Spleen (tissue), 7 donors: ENCODE measurements around the gene DLX3.

Experiments
- POLR2A ChIP-seq, 3 donors: fragments of 450-650 bp; IDR thresholded peaks; one replicate each; pipeline ENCODE4 v1.5.1; 2017; ENCODE audit warnings: antibody characterized with exemption in 3 of 3, mild to moderate bottlenecking in 1 of 3
- POLR2AphosphoS5 ChIP-seq, 3 donors: sonication (generic); formaldehyde crosslinking; IDR thresholded peaks; one replicate each; pipeline ENCODE4 v1.5.1; 2017; ENCODE audit warnings: antibody characterized with exemption in 3 of 3
- TF ChIP-seq, protein P1 (sequence below), 11 experiments: fragments of 200-600 bp in 7 of 11; fragments of 450-650 bp in 4 of 11; sonication (generic) in 4 of 11; IDR thresholded peaks in 8 of 11; conservative IDR thresholded peaks in 3 of 11; 1 replicate in 7 of 11; 2 replicates in 4 of 11; pipeline versions ENCODE4 v1.4.0 to v1.8.0; 2016 to 2021; ENCODE audit warnings: antibody characterized with exemption in 11 of 11, inconsistent platforms in 4 of 11, mild to moderate bottlenecking in 1 of 11
- donor health status: DM: no; HTN: no; CAD: no; lungs with moderate emphysema.
- donor health status: DM: no; HTN: no; CAD: no.
- donor health status: DM: no; HTN: no; CAD: no.

DNA sequence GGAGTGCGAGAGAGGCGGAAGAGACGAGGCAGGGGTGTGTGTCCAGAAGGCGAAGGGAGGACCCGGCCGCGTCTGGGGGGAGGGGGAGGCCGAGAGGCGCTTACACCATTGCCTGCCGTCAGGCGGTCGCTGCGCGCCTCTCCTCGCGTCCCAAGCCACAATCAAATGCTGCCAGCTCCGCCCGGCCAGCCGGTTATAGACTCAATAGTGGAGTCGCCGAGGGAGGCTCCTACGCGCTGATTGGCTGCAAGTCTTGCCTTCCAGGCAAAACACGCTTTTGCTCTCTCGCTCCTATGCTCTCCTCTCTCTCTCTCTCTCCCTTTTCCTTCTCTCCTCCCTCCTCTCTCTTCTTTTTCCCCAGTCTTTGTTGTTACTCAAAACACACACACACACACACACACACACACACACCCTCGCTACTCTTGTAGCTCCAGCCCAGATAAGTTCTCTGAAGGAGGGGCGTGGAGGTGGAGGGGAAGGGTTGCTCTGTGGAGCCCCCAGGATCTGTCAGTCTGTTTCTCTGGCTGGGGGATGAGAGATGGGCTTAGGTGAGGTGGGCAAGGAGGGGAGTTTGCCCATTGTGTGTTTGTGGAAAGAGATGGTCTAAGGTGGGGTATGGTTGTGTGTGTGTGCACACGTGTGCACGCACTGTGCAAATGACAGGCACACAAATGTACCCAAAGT is at the start of gene DLX3:
- TF ChIP-seq POLR2AphosphoS5 (IDR thresholded peaks at IDR 0.05) (peak; percentile 36 to 73 (median 64)), POLR2A (IDR thresholded peaks at IDR 0.05) (no peak)
- TF ChIP-seq, protein P1, sequence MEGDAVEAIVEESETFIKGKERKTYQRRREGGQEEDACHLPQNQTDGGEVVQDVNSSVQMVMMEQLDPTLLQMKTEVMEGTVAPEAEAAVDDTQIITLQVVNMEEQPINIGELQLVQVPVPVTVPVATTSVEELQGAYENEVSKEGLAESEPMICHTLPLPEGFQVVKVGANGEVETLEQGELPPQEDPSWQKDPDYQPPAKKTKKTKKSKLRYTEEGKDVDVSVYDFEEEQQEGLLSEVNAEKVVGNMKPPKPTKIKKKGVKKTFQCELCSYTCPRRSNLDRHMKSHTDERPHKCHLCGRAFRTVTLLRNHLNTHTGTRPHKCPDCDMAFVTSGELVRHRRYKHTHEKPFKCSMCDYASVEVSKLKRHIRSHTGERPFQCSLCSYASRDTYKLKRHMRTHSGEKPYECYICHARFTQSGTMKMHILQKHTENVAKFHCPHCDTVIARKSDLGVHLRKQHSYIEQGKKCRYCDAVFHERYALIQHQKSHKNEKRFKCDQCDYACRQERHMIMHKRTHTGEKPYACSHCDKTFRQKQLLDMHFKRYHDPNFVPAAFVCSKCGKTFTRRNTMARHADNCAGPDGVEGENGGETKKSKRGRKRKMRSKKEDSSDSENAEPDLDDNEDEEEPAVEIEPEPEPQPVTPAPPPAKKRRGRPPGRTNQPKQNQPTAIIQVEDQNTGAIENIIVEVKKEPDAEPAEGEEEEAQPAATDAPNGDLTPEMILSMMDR (IDR thresholded peaks at IDR 0.05 in 8 of 11, conservative IDR thresholded peaks at IDR 0.05 in 3 of 11), result no peak
